Duodenal mucosa (tissue), 2 donors: ENCODE measurements around the gene IL1F10.

Source experiments
- H3K27ac ChIP-seq: one replicate; pipeline ENCODE4 v1.7.0; 2013; ENCODE audit warnings: low read depth, low read length
- H3K27me3 ChIP-seq, 2 donors: one replicate each; pipeline ENCODE4 v1.7.0; 2013; ENCODE audit warnings: low read length in 2 of 2, control low read depth in 1 of 2; ENCODE audit not compliant: insufficient read depth in 2 of 2, control insufficient read depth in 1 of 2
- H3K36me3 ChIP-seq, 2 donors: one replicate each; pipeline ENCODE4 v1.7.0; 2013; ENCODE audit warnings: low read length in 2 of 2, control low read depth in 1 of 2; ENCODE audit not compliant: insufficient read depth in 2 of 2, control insufficient read depth in 1 of 2
- H3K4me1 ChIP-seq, 2 donors: one replicate each; pipeline ENCODE4 v1.7.0; 2013; ENCODE audit warnings: low read length in 2 of 2, control low read depth in 1 of 2; ENCODE audit not compliant: insufficient read depth in 2 of 2, control insufficient read depth in 1 of 2
- H3K4me3 ChIP-seq, 2 donors: one replicate each; pipeline ENCODE4 v1.7.0; 2013; ENCODE audit warnings: low read length in 2 of 2, low read depth in 1 of 2
- H3K9ac ChIP-seq, 2 donors: one replicate each; pipeline ENCODE4 v1.7.0; 2013; ENCODE audit warnings: low read length in 2 of 2, low read depth in 1 of 2
- H3K9me3 ChIP-seq, 2 donors: one replicate each; pipeline ENCODE4 v1.7.0; 2013; ENCODE audit warnings: low read length in 2 of 2, control low read depth in 1 of 2; ENCODE audit not compliant: control insufficient read depth in 1 of 2

IL1F10 gene

DNA sequence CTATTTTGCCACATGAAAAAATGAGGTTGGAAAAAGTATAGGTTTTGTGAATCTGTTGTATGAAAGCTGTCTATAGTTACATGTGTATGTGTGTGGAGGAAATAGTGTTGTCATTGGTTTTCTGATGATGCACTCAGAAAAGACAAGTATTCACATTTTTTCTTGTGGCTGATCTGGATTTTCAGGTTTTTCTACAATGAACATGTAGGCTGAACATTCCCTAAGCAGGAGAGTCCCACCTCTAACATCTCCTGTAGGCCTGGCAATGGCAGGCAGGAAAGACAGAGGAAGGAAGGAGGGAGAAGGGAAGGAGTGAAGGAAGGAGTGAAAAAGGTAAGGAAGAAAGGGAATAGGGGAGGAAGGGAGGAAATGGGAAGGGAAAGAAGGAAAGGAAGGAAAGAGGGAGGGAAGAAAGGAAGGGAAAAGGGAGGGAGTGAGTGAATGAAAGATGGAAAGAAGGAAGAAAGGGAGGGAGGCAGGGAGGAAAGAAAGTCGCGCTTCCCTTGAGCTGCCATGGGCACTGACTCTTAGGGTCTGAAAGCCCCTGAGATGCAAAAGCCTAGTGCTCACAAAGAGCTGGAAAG is 9.3 kb upstream of the IL1F10 start:
- Histone ChIP-seq H3K4me1 (no peaks in the 10 kb centered on the region), H3K27me3 (no peaks in the 10 kb centered on the region), H3K4me3 (no peak overlapping the region), H3K27ac (no peak overlapping the region), H3K9ac (no peak overlapping the region), H3K36me3 (no peaks in the 10 kb centered on the region), H3K9me3 (peaks cover 3 to 9% of the 10 kb centered on the region in 2 donors)

DNA sequence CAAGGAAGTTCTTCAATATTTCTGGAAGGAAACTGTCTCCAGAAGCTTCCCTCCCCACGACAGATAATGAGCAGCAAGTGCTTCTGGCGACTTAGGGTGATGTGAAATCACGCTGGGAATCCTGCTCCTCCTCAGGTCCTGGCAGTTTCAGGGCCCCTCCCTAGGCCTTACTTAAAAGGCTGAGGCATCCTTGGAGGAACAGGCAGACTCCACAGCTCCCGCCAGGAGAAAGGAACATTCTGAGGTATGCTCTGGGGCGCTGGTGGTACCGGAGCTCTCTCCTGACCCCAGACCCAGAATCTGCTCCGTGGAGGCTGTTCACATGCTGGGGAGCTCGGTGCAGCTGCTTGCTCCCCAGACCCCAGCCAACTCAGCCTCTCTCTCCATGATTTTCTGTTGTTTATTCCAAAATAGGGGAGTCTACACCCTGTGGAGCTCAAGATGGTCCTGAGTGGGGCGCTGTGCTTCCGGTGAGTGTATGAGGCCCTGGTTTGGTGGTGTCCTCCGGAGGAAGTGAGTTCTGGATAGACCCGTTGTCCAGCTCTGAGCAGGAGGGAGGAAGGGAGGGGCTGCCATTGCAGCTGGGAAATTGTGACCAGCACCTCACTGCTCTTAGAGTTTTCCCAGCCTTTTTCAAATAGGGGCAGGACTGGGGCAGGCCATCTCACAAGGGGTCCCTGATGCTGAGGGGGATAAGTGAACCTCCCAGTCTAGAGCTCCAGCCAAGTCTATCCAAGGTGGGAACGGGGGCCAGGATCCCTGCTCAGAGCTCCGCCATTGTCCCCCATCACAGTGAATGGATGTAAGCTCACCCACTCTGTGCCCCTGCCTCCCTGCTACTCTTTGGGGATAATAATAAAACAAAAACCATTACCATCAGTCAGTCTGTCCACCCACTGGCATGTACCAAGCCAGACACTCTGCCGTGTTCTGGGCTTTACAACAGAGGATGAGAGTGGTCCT is 8.5 kb upstream of the IL1F10 start, which contains the start of gene IL36RN:
TSS of gene IL36RN (plus strand) at position 201 of the 963 bp plus-strand sequence. CDS start at position 442, 241 bp downstream.
- no peak within 1 kb of the TSS for H3K27ac ChIP-seq
- H3K27me3 ChIP-seq: no peaks in the 10 kb centered on the region
- no peak within 1 kb of the TSS for H3K4me3 ChIP-seq

DNA sequence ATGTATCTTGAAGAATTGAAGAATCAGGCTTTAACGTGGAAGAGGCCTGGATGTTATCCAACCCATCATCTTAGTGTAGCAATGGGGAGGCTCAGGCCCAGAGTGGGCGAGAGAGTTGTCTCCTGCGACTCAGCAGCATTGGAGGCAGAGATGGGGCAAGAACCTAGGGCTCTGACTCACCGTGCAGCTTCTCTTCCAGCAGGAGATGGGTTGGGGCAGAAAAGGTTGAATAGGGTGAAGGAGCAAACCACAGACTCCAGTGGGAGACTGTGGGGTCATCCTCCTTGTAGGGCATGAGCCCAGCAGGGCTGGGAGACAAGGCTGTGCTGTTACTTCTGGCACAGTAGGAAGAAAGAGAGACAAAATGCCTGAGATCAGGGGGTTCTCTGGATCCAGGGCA is 7.4 kb upstream of the IL1F10 start:
- no peak overlapping the region for H3K9ac ChIP-seq
- H3K9me3 ChIP-seq: peaks cover 0 to under 1% of the 10 kb centered on the region in 2 donors
- no peak overlapping the region for H3K4me3 ChIP-seq
- no peaks in the 10 kb centered on the region for H3K27me3 ChIP-seq
- no peak overlapping the region for H3K27ac ChIP-seq
- no peaks in the 10 kb centered on the region for H3K4me1 ChIP-seq
- no peaks in the 10 kb centered on the region for H3K36me3 ChIP-seq

More for the DNA sequence above, 8.5 kb upstream of the IL1F10 start, which contains the start of gene IL36RN:
- H3K9ac ChIP-seq: no peak within 1 kb of the TSS
- H3K9me3 ChIP-seq: peaks cover 3 to 9% of the 10 kb centered on the region in 2 donors
- no peaks in the 10 kb centered on the region for H3K4me1 ChIP-seq
- no peaks in the 10 kb centered on the region for H3K36me3 ChIP-seq

DNA sequence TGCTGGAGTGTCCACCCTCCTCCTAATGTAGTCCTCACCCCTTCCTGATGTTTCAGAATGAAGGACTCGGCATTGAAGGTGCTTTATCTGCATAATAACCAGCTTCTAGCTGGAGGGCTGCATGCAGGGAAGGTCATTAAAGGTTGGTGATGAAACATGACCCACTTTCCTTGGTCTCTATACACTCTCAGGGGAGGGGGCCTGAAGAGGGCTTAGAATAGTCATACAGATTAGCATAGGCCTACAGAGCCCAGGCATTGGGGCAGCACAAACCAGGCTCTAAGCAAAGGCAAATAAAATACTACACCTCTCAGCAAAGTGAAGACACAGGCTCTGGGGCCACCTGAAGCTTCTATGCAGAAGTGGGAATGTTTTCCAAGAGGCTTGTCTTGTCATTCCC is 7.0 kb upstream of the IL1F10 start:
- Histone ChIP-seq H3K27ac (no peak overlapping the region), H3K36me3 (no peaks in the 10 kb centered on the region), H3K9me3 (no peaks in the 10 kb centered on the region), H3K9ac (no peak overlapping the region), H3K4me3 (no peak overlapping the region), H3K4me1 (no peaks in the 10 kb centered on the region), H3K27me3 (no peaks in the 10 kb centered on the region)

DNA sequence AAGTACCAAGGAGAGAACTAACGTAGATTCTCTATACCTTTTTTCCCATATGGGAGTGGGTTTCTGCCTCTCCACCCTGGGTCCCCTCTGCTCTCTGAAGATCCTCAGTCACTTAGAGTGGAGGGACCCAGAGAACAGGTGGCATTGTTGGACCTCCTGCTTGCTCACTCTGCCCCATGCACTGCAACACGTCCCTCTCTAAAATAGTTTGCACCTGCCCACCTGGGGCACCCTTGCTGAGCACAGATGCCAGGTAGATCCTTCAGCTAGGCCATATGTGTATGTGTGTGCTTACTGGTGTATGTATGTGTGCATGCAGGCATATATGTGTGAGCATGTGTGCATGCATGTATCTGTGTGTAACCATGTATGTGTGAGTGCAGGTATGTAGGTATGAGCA is 6.5 kb upstream of the IL1F10 start:
- H3K27ac ChIP-seq: no peak overlapping the region
- H3K4me1 ChIP-seq: no peaks in the 10 kb centered on the region
- H3K36me3 ChIP-seq: no peaks in the 10 kb centered on the region
- no peak overlapping the region for H3K4me3 ChIP-seq
- no peak overlapping the region for H3K9ac ChIP-seq
- H3K27me3 ChIP-seq: no peaks in the 10 kb centered on the region
- no peaks in the 10 kb centered on the region for H3K9me3 ChIP-seq

DNA sequence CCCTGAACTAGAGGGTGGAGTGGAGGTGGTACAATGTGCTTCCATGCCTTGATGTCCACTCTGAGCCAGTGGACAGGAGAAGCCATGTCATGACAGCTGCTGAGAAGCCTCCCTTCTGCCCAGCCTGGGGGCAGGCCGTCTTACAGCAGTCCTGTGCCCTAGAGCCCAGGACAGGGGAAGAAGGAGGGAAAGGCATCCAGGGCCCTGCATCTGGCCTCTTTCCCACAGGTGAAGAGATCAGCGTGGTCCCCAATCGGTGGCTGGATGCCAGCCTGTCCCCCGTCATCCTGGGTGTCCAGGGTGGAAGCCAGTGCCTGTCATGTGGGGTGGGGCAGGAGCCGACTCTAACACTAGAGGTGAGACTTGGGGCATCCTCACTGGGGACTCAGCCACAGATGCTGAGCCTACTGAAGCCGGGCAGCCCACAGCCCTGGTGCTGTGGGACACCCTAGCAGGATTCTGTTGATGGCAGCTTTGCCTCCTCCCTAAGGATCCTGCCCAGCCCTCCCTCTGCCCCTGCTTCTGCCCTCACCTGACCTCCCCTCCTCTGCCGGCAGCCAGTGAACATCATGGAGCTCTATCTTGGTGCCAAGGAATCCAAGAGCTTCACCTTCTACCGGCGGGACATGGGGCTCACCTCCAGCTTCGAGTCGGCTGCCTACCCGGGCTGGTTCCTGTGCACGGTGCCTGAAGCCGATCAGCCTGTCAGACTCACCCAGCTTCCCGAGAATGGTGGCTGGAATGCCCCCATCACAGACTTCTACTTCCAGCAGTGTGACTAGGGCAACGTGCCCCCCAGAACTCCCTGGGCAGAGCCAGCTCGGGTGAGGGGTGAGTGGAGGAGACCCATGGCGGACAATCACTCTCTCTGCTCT is 5.6 kb upstream of the IL1F10 start:
- Histone ChIP-seq H3K4me3 (no peak overlapping the region), H3K27ac (no peak overlapping the region), H3K36me3 (no peaks in the 10 kb centered on the region), H3K9ac (no peak overlapping the region), H3K27me3 (no peaks in the 10 kb centered on the region), H3K9me3 (no peaks in the 10 kb centered on the region), H3K4me1 (no peaks in the 10 kb centered on the region)

DNA sequence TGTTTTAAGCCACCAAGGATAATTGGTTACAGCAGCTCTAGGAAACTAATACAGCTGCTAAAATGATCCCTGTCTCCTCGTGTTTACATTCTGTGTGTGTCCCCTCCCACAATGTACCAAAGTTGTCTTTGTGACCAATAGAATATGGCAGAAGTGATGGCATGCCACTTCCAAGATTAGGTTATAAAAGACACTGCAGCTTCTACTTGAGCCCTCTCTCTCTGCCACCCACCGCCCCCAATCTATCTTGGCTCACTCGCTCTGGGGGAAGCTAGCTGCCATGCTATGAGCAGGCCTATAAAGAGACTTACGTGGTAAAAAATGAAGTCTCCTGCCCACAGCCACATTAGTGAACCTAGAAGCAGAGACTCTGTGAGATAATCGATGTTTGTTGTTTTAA is 3.5 kb upstream of the IL1F10 start:
- H3K27me3 ChIP-seq: no peaks in the 10 kb centered on the region
- no peak overlapping the region for H3K4me3 ChIP-seq
- H3K9me3 ChIP-seq: no peaks in the 10 kb centered on the region
- no peak overlapping the region for H3K27ac ChIP-seq
- H3K36me3 ChIP-seq: no peaks in the 10 kb centered on the region
- no peak overlapping the region for H3K9ac ChIP-seq
- H3K4me1 ChIP-seq: no peaks in the 10 kb centered on the region

DNA sequence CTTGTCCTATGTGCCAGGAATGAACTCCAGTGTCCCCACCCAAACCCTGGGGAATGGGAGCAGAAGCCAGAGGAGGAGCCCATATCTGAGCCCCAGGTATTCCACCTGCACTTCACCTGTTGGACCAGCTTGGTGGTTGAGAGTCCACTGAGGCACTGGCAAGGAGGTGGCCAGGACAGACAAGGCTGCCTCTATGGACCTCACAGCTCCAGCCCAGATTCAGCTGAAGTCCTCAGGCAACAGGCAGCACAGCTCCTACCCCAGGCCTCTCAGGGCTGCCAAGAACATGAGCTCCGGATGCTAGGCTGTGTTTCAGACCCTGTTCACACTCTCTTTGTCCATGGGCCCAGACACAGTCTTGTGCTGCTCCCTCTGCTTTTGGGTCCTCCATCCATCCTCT is 2.9 kb upstream of the IL1F10 start:
- H3K9ac ChIP-seq: no peak overlapping the region
- no peak overlapping the region for H3K27ac ChIP-seq
- H3K4me1 ChIP-seq: no peaks in the 10 kb centered on the region
- no peaks in the 10 kb centered on the region for H3K9me3 ChIP-seq
- no peaks in the 10 kb centered on the region for H3K27me3 ChIP-seq
- no peak overlapping the region for H3K4me3 ChIP-seq
- H3K36me3 ChIP-seq: no peaks in the 10 kb centered on the region

DNA sequence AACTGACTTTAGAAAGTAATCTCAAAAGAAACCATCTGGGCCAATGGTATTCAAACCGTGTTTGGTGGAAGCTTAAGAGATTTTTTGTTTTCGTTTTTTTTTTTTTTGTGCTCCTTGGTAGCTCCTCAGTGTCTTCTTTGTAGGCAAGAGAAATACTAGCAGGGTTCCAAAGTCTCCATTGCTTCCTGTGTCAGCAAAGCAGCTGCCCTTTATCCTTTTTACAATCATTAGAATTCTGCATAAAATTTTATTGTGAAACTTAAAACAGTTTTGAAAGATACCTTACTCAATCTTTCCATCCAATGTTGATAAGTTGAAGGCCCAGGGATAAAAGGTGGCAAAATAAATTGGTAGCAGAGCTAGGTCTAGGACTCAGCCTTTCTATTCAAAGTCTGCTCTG is 479 bp downstream of the IL1F10 start:
- Histone ChIP-seq H3K27ac (no peak overlapping the region), H3K4me1 (no peaks in the 10 kb centered on the region), H3K9me3 (no peaks in the 10 kb centered on the region), H3K27me3 (no peaks in the 10 kb centered on the region), H3K9ac (no peak overlapping the region), H3K4me3 (no peak overlapping the region), H3K36me3 (no peaks in the 10 kb centered on the region)
